Dedifferentiated amniotic fluid mesenchymal stem cell (primary cell): Measurements from ENCODE around the gene IKBKE.

Experiments used
- DNase-seq: peaks from one replicate; pipeline ENCODE4 v3.0.0-alpha.2; 2016; ENCODE audit errors: extremely low spot score

IKBKE gene

DNA sequence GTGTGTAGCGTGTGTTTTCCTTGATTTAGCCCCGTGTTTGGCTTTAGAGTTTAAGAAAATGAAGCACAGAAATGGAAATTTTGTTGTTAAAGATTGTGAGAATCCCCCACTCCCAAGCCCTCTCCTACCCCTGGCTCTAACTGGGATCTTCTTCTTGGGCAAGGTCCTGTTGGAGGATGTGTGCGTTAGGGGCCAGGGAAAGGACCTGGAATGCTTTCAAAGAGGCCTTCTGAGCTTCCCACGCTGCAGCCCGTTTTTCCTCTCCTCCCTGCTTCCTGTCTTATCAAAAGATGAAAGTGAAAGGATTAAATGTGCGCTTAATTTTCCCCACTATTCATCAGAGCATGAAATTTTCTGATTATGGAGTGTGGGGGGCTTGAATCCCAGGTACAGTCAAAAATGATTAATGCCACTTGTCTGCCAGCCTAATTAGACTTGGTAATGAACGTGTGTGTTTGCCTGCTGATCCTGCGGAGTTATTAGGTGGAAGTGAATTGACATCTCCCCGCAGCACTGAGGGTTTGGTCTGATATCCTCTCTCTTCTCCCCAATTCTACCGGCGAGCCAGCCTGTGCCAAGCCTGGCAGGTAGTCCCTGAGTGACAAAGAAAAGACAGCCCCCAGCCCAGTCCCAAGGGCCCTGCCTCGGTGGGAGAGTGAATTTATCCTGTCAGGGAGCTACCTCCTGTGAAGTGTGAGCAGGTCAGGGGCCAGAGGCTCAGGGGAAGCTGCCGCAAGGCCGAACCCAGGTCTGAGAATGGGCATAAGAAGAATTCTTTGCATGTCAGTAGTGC lies 42.0 kb downstream of the IKBKE start:
- DNase-seq: no peak

DNA sequence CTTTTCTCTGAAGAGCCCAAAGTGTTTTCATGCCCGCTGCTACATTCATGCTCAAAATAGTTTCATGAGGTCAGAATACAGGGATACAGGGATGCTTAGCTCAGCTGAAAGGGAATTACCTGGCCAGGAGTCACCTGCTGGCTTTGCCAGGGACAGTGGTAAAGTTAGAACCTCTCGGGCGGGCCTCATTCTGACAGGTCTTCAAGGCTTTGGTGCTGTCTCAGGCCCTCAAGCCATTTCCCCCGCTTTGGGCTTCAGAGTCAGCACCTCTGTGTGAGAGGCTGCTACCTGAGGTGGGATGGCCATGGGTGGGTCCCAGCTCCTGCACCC lies 42.5 kb downstream of the IKBKE start:
- no peak for DNase-seq

DNA sequence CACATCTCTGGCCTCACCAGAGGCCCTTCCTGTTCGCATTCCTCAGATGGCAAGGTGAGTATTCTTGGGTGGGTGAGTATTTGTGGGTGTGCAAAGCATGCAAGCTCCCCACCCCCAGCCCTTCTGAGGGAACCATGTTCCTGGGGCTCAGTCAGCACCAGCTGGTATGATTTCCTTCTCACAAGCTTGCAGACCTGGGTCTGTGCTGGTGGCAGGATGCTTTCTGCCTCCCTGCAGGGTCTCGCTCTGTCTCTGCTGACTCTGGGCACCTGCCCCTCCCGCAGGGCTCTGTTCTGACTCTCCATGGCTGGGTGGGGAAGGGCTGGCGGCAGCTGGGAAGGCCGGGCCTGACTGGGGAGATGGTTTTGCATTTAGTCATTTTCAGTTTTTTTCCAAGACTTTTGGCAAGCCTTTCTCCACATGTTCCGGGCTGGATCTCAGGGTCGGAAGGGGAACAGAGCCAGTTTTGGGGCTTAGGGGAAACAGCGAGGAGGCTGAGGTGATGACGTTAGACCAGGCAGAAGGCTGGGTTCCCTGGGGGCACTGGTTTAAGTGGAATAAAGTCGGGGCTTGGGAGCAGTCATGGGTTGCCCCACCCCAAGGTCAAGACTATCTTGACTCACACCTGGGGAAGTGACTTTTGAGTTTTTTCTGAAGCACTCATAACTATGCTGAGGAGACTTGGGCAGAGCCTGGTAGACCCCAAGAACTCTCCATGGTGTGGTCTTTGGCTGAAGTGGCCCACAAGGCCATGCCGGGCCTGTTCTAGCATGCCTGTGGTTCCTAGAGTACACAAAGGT lies 43.2 kb downstream of the IKBKE start:
- DNase-seq: peak; percentile 88

DNA sequence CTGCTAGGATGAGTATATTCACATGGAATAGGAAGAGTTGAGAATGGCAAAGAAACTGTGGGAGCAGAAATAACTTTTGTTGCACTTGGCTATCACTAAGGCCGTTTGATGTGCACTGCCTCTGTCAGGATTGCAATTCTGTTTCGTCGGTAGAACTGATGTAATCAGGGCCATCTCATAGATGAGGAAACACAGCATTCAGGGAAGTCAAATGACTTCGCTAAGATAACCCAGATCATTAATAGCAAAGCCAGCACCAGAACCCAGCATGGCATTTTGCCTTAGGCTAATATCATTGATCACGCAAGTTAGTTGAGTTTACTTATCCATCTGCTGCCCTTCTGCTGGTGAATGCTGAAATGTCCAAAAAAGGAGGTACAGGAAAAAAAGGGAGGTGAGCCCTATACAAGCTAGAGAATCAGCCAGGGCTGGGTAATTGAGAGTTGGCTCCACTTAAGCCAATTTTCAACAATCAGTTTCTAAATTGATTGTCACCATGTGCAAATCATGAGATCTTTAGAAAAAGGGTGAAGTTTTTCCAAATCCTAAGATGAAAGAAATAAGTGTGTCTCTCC lies 44.6 kb downstream of the IKBKE start:
- no peak for DNase-seq

DNA sequence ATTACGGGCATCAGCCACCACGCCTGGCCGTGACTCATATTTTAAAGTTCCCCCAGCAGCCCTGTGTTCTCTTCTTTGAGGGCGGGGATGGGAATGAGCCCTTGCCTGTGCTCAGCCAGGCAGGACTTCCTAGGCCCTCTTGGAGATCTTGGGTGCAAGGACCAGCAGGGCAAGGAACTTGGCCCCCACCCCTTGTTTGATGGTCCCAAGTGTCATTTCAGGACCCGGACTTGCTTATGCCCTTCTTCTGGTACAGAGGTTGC lies 46.4 kb downstream of the IKBKE start:
- no peak for DNase-seq

DNA sequence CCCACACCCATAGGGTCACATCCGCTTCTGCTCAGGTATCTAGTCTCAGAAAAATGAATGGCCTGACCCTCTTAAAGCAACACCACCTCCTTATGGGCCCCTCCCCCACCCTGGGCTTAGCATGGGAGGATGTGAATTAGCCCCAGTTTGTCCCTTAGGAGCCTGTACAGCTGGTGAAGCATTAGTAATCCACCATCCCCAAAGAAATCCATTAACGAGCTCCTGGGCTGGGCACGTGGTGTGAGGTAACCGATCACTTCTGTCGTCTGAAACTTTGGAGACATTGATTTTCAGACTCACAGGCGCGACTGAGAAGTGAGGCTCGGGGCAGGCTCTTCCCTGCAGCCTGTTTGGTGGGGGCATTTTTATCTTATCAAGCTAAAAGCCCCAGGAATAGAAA lies 47.5 kb downstream of the IKBKE start:
- no peak for DNase-seq

DNA sequence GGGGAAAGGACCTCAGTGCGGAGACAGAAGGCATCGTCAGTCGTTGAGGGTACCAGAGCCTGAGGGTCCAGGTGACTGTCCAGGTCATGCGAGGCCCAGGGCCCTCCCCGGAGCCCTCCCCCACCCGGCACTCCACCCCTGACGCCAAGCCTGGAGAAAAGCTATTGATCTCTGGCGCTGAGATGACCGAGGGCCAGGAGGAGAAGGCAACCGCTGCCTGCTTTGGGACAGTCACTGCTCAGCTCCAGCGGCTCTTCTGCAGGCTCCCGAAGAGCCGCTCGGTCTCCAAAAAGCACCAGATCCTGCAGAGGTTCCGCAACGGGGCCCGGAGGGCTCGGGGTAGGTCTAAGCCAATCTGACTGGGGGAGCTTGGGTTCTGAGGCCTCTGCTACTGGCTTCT lies 47.9 kb downstream of the IKBKE start:
- no peak for DNase-seq

DNA sequence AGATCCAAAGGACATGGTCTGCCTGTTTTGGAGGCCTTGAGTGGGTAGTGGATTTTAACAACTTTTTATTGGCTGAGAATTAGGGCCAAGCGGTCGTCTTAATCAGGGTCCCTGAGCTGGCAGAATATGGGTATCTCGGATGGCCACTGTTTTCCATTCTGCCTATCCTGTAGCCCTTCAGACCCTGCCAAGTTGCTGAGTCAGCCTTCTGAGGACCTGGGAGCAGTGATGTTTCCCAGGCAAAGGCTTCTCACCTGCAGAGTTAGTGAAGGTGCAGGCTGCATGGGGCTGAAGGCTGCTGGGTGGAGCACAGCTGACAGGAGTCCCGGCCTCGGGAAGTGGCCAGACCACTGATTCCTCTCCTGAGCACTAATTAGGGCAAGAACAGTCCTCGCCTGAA lies 48.5 kb downstream of the IKBKE start:
- DNase-seq: no peak

DNA sequence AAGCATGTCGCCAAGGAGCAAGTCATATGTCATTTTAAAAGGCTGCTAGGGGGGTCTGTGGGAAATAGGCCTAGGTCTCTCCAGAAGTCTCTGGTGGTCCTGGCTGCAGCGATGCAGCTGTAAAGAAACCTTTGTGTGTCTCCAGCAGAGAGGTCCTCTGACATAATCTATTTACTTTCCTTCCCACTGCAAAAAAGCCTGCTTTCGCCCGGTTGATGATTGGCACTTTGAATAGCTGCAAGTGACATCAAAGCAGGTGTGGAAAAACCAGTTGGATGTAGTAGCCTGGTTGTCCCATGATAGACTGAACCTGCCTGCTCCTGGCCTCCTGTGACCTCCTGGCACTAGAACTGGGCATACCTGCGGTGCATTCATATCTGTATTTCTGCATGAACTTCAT lies 50.9 kb downstream of the IKBKE start:
- DNase-seq: no peak

DNA sequence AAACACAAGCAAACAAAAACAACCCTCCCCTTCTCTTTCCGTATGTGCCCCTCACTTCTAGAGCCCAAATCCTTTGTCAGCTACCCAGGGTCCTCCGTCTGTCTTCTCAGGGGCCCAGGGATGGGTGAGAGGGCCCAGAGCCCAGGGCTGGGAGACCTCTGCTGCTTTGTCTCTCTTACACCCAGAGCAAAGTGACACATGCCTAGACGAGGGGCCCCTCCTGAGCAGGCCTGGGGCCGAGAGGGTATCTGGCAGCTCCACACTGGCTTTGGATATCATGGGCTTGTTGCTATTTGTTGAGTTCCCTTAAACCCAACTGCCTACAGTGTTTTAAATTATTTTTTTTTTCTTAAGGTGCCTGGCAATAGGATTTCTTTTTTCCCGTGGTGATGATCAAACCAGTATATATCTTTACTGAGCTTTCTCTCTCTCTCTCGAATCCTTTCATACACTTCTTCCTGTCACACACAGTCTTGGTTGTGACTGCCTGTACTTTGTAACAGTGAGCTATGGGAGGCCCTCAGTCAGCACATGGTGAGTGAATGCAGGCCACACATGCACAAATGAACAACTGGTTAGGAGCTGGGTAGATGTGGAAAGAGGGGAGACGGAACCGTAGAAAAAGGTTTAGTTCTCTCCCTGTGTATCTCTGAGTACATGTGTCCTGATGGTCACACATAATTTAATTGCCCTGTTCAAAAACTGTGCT lies 51.6 kb downstream of the IKBKE start:
- no peak for DNase-seq

DNA sequence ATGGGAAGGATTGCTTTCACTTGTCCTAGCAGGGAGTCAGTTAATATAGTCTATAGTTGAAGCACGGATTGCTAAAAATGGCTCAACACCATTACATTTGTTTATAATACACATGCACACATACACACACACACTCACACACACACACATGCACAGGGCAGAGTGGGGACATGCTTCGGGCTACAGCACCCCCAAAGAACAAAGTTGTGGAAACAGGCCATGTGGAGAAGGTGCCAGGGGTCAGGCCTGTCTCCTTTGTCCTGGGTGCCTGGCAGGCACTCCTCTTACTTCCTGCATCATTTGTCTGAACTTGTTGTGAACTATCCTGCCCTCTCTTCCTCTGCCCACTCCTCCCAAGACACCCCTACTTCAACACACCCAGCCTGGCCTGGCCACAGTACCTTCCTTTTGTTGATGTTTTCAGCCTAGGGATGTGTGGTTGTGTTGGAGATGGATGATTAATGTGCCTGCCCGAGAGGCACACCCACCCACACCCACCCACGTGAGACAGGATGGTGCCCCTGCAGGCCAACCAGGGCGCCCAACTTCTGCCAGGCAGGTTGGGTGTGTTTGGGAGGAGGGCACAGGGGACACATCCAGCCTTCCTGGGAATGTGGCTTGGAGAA lies 54.6 kb downstream of the IKBKE start:
- DNase-seq: no peak

DNA sequence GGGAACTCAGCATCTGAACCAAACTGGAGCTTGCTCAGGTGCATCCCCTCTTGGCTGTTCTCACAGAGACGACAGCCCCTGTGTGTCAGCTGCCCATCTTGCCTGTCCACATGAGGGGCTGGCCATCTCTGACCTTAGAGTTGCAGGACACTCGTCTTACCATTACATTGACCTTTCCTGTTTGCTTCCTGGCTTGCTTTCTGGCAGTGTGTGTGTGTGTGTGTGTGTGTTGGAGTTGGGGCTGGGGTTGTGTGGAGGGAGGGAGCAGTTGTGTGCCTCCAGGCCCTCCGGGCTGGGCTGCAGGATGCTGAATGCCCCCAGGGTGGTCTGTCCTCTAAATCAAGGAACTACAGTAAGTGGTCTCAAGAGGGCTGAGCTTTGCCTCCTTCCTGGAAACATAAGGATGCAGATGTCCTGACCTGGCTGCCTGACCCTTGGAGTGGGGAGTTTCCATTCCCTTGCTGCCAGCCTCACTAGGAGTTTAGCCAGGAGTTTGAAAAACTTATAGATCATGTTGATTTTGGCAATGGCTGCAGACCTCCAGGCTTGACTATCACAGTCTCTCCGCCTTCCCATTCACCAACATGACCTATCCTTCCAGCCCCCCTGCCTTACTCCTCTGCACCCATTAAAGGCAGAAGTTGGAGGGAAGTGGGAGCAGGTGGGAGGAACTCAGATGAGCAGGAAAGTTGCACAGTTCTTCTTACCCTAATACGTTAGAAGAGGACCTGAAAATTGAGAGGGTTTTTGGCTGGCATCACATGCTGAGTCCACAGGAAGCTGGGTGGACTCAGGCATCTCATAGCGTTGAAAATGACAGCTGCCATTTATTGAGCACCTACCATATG lies 56.0 kb downstream of the IKBKE start:
- no peak for DNase-seq

DNA sequence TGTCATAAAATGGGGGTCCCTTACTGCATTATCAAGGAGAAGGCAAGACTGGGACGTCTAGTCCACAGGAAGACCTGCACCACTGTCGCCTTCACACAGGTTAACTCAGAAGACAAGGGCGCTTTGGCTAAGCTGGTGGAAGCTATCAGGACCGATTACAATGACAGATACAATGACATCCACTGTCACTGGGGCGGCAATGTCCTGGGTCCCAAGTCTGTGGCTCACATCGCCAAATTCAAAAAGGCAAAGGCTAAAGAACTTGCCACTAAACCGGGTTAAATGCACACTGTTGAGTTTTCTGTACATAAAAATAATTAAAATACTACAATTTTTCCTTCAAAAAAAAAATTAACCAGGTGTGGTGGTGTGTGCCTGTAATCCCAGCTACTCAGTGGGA lies 59.1 kb downstream of the IKBKE start:
- DNase-seq: no peak

DNA sequence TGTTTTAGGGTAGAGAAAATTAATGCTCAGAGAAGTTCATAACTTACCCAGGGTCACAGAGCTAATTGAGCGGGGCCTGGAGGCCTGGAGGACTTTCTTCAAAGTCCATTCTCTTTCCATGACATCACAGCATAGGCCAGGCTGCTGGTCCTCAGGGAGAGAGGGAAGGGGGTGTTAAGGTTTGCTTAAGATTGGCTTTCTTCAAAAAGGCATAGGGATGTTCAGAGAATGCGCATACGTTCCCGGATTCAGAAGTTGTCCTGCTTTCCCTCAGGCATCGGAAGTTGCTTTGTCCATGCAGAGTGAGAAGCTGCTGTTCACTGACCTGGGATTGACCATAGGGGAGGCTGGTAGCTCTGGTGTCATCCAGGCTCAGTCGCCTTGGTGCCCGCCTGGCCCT lies 62.1 kb downstream of the IKBKE start:
- no peak for DNase-seq

DNA sequence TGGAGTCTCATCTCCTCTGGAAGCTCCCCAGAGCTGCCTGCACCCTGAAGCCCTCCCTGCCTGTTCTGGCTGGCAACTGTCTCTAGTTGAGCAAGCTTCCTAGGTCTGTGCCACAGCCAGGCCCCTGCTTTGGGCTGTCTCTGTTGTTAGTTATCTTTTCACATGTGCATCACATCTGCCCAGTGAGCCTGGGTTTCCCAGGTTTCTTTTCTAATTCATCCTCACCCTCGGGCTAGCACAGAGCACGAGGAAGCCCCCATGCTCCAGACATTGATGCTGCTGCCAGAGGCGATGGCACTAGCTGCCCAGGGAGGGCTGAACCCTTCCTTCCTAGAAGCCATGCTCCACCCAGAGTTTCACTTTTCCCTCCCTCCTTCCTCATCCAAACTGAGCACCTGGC lies 64.3 kb downstream of the IKBKE start:
- DNase-seq: no peak

DNA sequence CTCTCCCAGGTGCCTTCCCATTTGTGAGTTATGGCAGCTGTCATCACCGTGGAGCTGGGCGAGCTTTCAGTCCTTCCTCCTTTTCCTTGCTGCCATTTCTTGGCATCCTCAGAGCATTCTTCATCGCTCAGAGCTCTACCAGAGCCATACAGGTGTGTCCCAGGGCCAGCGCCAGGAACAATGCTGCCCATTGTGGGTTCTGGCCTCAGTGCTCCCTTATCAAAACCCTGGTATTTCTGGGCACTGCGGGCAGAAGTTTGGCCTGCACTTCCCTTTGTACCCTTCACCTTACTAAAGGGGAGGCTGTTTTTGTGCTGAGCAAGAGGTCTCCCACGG lies 65.5 kb downstream of the IKBKE start:
- no peak for DNase-seq

DNA sequence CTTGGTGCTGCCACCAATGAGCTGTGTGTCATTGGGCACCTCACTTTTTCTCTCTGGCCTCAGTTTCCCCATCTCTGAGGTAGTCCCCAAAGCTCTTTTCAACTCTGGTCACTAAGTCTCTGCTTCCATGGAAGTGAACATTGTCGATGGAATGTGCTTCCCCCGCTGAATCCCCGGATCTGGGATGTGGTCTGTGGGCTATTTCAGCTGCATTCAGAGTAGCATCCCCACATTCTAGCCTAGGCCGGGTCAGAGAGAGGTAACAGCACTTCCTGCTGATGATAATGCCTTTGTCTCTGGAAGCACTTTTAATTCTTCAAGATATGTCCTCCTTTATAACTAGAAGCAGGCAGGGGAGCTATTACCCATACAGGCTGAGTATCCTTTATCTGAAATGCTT lies 66.9 kb downstream of the IKBKE start:
- no peak for DNase-seq

DNA sequence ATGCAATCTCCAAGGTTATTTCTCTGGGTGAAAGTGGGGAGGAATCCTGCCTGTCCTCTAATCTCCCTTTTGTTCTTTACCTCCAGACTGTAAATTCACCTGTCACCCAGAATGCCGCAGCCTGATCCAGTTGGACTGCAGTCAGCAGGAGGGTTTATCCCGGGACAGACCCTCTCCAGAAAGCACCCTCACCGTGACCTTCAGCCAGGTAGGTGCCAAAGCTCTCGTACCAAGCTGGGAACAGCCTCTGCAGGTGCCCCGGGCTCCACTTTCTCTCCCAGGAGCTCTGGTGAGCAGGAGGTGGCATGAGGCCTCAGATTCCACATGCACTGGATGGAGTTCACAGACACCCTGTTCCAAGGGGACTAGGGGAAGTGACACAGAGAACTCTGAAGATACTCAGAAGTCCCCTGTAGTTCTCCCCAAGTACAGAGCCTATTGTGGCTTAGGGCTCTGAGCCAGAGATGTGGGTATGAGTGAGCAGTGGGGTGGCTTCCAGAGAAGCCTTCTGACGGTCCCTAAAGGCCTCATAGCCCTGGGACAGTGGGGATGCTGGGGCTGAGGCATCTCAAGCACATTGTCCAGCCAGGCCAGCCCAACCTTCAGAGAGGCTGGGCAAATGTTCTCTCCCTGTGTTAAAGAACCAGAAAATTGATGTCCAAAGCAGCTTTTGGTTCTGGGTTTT lies 68.0 kb downstream of the IKBKE start:
- DNase-seq: no peak

DNA sequence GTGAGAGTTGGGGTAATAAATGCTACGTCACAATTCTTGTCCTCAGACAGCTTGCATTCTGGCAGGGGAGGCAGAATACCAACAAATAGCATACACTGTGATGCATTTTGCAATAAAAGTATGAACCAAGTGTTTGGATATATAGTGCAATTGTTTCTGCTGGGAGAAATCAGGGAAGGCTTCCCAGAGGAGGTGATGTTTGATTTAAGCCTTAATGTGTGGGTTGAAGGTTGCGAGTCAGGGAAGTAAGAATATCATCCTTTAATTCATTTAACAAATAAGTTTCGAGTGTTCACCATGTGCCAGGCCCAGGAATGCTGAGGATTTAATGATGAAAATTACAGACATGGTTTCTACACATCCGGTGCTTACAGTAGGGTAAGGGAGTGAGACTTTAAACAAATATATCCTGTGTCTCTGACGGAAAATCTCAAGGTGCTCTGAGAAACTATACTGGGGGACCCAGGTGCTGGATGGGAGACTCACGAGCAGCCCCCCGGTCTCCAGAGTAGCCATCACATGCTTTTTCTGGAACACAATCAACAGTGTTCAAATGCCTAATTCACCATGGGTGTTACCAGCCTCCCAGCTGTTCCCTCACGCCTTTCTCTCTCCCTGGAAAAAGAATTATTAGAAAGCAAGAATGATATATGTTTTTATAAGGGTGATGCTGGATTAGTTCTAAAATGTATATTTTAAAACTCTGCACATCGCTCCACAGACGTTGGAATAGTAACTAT lies 68.8 kb downstream of the IKBKE start:
- DNase-seq: no peak

DNA sequence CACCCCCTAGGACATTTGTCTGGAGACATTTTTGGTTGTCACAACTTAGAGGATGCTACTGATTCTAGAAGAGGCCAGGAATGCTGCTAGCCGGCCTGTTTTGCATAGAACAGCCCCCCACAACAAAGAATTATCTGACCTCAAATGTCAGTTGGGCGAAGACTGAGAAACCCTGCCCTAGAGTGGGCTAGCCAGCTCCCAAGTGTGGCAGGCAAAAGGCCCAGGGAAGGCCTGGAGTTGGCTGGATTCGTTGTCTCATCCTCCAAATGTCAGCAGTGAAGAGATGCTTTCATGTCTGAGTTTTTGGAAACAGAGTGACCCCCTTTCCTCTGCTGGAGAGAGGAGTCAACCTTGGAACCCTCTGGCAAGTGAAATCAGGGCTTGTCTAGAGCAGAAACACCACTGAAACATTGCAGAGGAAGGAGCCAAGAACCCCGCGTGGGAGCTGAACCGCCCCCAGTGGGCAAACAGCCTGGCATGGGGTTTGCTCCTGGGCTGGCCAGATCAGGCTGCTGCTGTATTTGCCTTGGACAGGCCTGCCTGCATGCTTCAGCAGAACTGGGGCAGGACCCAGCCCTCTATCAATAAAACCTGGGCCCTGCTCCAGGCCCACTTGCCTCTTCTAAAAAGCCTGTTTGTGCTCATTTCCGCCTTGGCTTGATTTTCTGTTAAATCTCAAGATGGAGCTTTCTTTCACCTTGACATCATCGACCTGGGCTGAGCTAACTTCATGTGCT lies 69.9 kb downstream of the IKBKE start:
- DNase-seq: no peak
